Caco-2 (cell line): ENCODE results near the gene CCNQ. TPM values are rescaled to one million over a fixed set of nuclear protein-coding genes. Genes with fewer than 3 reads are reported as not detected.

ENCODE experiments used
- BruUV-seq: library from RNA; stranded (reverse); fragments of 400-500 nt; replicated peaks from 2 replicates; lab custom pipeline; 2021; lab: Mats Ljungman, UMichigan
- CTCF ChIA-PET: fragments of 300-600 bp; sonication (Branson Sonifier 250); formaldehyde crosslinking; loops from one replicate; lab custom pipeline; 2022; ENCODE audit warnings: antibody characterized with exemption; lab: Charles Lee
- POLR2A ChIA-PET: fragments of 300-600 bp; sonication (Branson Sonifier 250); formaldehyde crosslinking; loops from one replicate; lab custom pipeline; 2022; ENCODE audit warnings: antibody characterized with exemption; lab: Charles Lee
- DNase-seq, 2 experiments: peaks; one replicate each; pipeline versions ENCODE4 v3.0.0 to v3.0.0-alpha.2; 2020 to 2022
- H3K27me3 ChIP-seq: replicated peaks from 2 replicates; pipeline ENCODE4 v1.6.0; 2011; ENCODE audit warnings: low read length; ENCODE audit not compliant: control insufficient read depth, insufficient read depth
- H3K36me3 ChIP-seq: 2 replicates; pipeline ENCODE4 v1.5.1; 2011; ENCODE audit warnings: low read length; ENCODE audit not compliant: control insufficient read depth, insufficient read depth
- H3K4me1 ChIP-seq: fragments of 250-450 bp; sonication (Bioruptor Pico); 2 replicates; pipeline ENCODE4 v1.5.1; 2020; ENCODE audit warnings: mild to moderate bottlenecking
- H3K4me3 ChIP-seq: 2 replicates; pipeline ENCODE4 v1.5.1; 2011; ENCODE audit warnings: low read depth, mild to moderate bottlenecking, control low read depth, low read length
- H3K9me3 ChIP-seq: fragments of 250-450 bp; sonication (Bioruptor Pico); 2 replicates; pipeline ENCODE4 v1.5.1; 2020; ENCODE audit warnings: mild to moderate bottlenecking, moderate library complexity
- H3K27ac Mint-ChIP-seq: one replicate; pipeline ENCODE4 v1.8.0; 2022; ENCODE audit warnings: mixed read lengths; ENCODE audit not compliant: unreplicated experiment
- H3K27me3 Mint-ChIP-seq: one replicate; pipeline ENCODE4 v1.8.0; 2022; ENCODE audit warnings: mixed read lengths; ENCODE audit not compliant: insufficient read depth, unreplicated experiment
- H3K36me3 Mint-ChIP-seq: one replicate; pipeline ENCODE4 v1.8.0; 2022; ENCODE audit warnings: mild to moderate bottlenecking, mixed read lengths; ENCODE audit not compliant: insufficient read depth, unreplicated experiment
- H3K4me1 Mint-ChIP-seq: one replicate; pipeline ENCODE4 v1.8.0; 2022; ENCODE audit warnings: low read depth, mixed read lengths; ENCODE audit not compliant: unreplicated experiment
- H3K4me3 Mint-ChIP-seq: one replicate; pipeline ENCODE4 v1.8.0; 2022; ENCODE audit warnings: mild to moderate bottlenecking, moderate library complexity, mixed read lengths; ENCODE audit not compliant: unreplicated experiment
- H3K9me3 Mint-ChIP-seq: one replicate; pipeline ENCODE4 v1.8.0; 2022; ENCODE audit warnings: mixed read lengths; ENCODE audit not compliant: unreplicated experiment
- CTCF ChIP-seq, 2 experiments: fragments of 200-600 bp in 1 of 2; IDR thresholded peaks; 1 replicate in 1 of 2; 2 replicates in 1 of 2; pipeline versions ENCODE4 v1.5.1 to v1.8.0; 2011 to 2022; ENCODE audit warnings: antibody characterized with exemption in 1 of 2, control low read depth in 1 of 2, inconsistent platforms in 1 of 2, low read depth in 1 of 2, low read length in 1 of 2, mild to moderate bottlenecking in 1 of 2, moderate library complexity in 1 of 2; ENCODE audit not compliant: insufficient read depth in 1 of 2, severe bottlenecking in 1 of 2, unreplicated experiment in 1 of 2
- intact Hi-C: fragments of 100-400 bp; cut with micrococcal nuclease; formaldehyde crosslinking; loops from one replicate; pipeline ENCODE4 v1.10.0; 2022; ENCODE audit not compliant: unreplicated experiment
- total RNA-seq: library from RNA; stranded (reverse); gene quantifications from 2 replicates; pipeline ENCODE4 v1.2.3, GENCODE V29; 2022

The CCNQ gene
- total RNA-seq, 1 experiment from 2014 or later, result 23.8 TPM

GRCh38 chrX:153631346-153631745, 32.4 kb upstream of the CCNQ start:
- Mint-ChIP-seq H3K9me3 (no peaks in the 10 kb centered on the region), H3K4me1 (peaks cover 10% of the 10 kb centered on the region), H3K27me3 (no peaks in the 10 kb centered on the region), H3K4me3 (no peak overlapping the region), H3K27ac (no peak overlapping the region), H3K36me3 (no peaks in the 10 kb centered on the region)
- intact Hi-C loops, result no loop called here
- no peak for TF ChIP-seq CTCF (IDR thresholded peaks at IDR 0.05; ENCODE audit: insufficient read depth in 1 of 2, low read depth in 1 of 2, low read length in 1 of 2, severe bottlenecking in 1 of 2, unreplicated experiment in 1 of 2)
- no peak overlapping the region for H3K4me3 ChIP-seq
- no peaks in the 10 kb centered on the region for H3K36me3 ChIP-seq
- no peaks in the 10 kb centered on the region for H3K27me3 ChIP-seq
- DNase-seq, result no peak
- BruUV-seq, result no TSS peak
- H3K4me1 ChIP-seq, result no peaks in the 10 kb centered on the region; the same call in 1 of the 2 replicates
- ChIA-PET POLR2A (no interaction called here), CTCF (no interaction called here)
- no peaks in the 10 kb centered on the region for H3K9me3 ChIP-seq

- intact Hi-C loops, result no loop called here
- Mint-ChIP-seq H3K4me3 (no peak overlapping the region), H3K27ac (no peak overlapping the region), H3K9me3 (no peaks in the 10 kb centered on the region), H3K36me3 (no peaks in the 10 kb centered on the region), H3K4me1 (peaks cover 1% of the 10 kb centered on the region), H3K27me3 (no peaks in the 10 kb centered on the region)
- no peaks in the 10 kb centered on the region; the same call in 1 of the 2 replicates for H3K4me1 ChIP-seq
- H3K4me3 ChIP-seq, result no peak overlapping the region
- no TSS peak for BruUV-seq
- ChIA-PET POLR2A (no interaction called here), CTCF (interaction anchor here (0.6 kb wide), 1 partner anchor 200 kb away, joined by 3 read pairs; no protein-coding TSS in a partner anchor)
- TF ChIP-seq CTCF (IDR thresholded peaks at IDR 0.05; ENCODE audit: insufficient read depth in 1 of 2, low read depth in 1 of 2, low read length in 1 of 2, severe bottlenecking in 1 of 2, unreplicated experiment in 1 of 2), result no peak
- no peak for DNase-seq
- no peaks in the 10 kb centered on the region for H3K27me3 ChIP-seq
- no peaks in the 10 kb centered on the region for H3K9me3 ChIP-seq
- no peaks in the 10 kb centered on the region for H3K36me3 ChIP-seq
Observed at GRCh38 chrX:153628665-153629064, 29.7 kb upstream of the CCNQ start.

DNA sequence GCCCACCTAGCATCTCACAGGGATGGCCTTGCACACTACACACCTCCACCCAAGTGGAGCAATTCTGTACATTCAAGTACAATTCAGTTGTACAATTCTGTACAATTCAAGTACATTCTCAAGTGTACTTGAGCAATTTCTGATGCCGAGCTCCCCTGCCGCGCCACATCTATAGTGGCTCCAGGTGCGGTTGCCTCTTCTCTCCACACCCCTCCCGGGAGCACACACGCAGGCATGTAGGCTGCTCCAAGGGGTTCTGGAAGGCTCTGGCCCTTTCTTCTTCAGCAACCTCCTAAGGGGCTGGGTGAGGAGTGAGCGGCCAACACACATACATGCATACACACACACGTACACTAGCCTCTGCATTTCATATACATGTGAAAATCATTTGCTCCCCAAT, 29.2 kb upstream of the CCNQ start:
- H3K4me1 Mint-ChIP-seq, result peaks cover 6% of the 10 kb centered on the region
- no peak for DNase-seq
- no TSS peak for BruUV-seq
- intact Hi-C loops, result no loop called here
- no peak for TF ChIP-seq CTCF (IDR thresholded peaks at IDR 0.05; ENCODE audit: insufficient read depth in 1 of 2, low read depth in 1 of 2, low read length in 1 of 2, severe bottlenecking in 1 of 2, unreplicated experiment in 1 of 2)
- H3K9me3 Mint-ChIP-seq, result no peaks in the 10 kb centered on the region
- H3K27me3 ChIP-seq, result no peaks in the 10 kb centered on the region
- H3K36me3 ChIP-seq, result no peaks in the 10 kb centered on the region
- no peaks in the 10 kb centered on the region for H3K9me3 ChIP-seq
- H3K36me3 Mint-ChIP-seq, result no peaks in the 10 kb centered on the region
- peaks cover 4% of the 10 kb centered on the region; the same call in 1 of the 2 replicates for H3K4me1 ChIP-seq
- no peak overlapping the region for H3K4me3 ChIP-seq
- ChIA-PET POLR2A (no interaction called here), CTCF (interaction anchor here (0.6 kb wide), 1 partner anchor 200 kb away, joined by 3 read pairs; no protein-coding TSS in a partner anchor)
- H3K27ac Mint-ChIP-seq, result no peak overlapping the region
- H3K27me3 Mint-ChIP-seq, result no peaks in the 10 kb centered on the region
- no peak overlapping the region for H3K4me3 Mint-ChIP-seq
